HEK293 (cell line): ENCODE results near the gene EIF2B5.

Experiments
- ELK4 ChIP-seq: IDR thresholded peaks from 2 replicates; pipeline ENCODE4 v1.6.1; 2011; ENCODE audit warnings: mild to moderate bottlenecking, low read depth, low read length, borderline replicate concordance
- GLI4 ChIP-seq: fragments of 450-650 bp; formaldehyde crosslinking; IDR thresholded peaks from 2 replicates; pipeline ENCODE4 v1.5.1; 2016; ENCODE audit warnings: missing biosample characterization, missing genetic modification characterization
- OSR2 ChIP-seq: fragments of 450-650 bp; formaldehyde crosslinking; IDR thresholded peaks from 2 replicates; pipeline ENCODE4 v1.5.1; 2016; ENCODE audit warnings: missing biosample characterization, missing genetic modification characterization
- PRDM2 ChIP-seq: fragments of 450-650 bp; formaldehyde crosslinking; IDR thresholded peaks from 2 replicates; pipeline ENCODE4 v1.5.1; 2016; ENCODE audit warnings: missing biosample characterization, missing genetic modification characterization, borderline replicate concordance
- SALL2 ChIP-seq: fragments of 450-650 bp; formaldehyde crosslinking; IDR thresholded peaks from 2 replicates; pipeline ENCODE4 v1.5.0; 2017; ENCODE audit warnings: missing biosample characterization, mild to moderate bottlenecking, missing genetic modification characterization, borderline replicate concordance
- SP7 ChIP-seq: fragments of 450-650 bp; formaldehyde crosslinking; IDR thresholded peaks from 2 replicates; pipeline ENCODE4 v1.5.1; 2016; ENCODE audit warnings: missing biosample characterization, missing genetic modification characterization
- TRIM28 ChIP-seq: IDR thresholded peaks from 2 replicates; pipeline ENCODE4 v1.6.1; 2011; ENCODE audit warnings: low read length, control low read depth, borderline replicate concordance
- TSHZ1 ChIP-seq: fragments of 450-650 bp; formaldehyde crosslinking; IDR thresholded peaks from 2 replicates; pipeline ENCODE4 v1.5.1; 2016; ENCODE audit warnings: missing biosample characterization, missing genetic modification characterization, borderline replicate concordance
- ZBTB21 ChIP-seq: fragments of 450-650 bp; formaldehyde crosslinking; IDR thresholded peaks from 2 replicates; pipeline ENCODE4 v1.5.1; 2017; ENCODE audit warnings: missing biosample characterization, missing genetic modification characterization
- ZNF169 ChIP-seq: fragments of 450-650 bp; formaldehyde crosslinking; IDR thresholded peaks from 2 replicates; pipeline ENCODE4 v1.5.1; 2016; ENCODE audit warnings: missing biosample characterization, missing genetic modification characterization
- ZNF26 ChIP-seq: fragments of 450-650 bp; formaldehyde crosslinking; IDR thresholded peaks from 2 replicates; pipeline ENCODE4 v1.5.1; 2016; ENCODE audit warnings: missing biosample characterization, missing genetic modification characterization
- ZNF292 ChIP-seq: fragments of 450-650 bp; formaldehyde crosslinking; IDR thresholded peaks from 2 replicates; pipeline ENCODE4 v1.5.1; 2016; ENCODE audit warnings: low read depth, missing biosample characterization, missing genetic modification characterization, borderline replicate concordance
- ZNF391 ChIP-seq: fragments of 450-650 bp; formaldehyde crosslinking; IDR thresholded peaks from 2 replicates; pipeline ENCODE4 v1.5.1; 2016; ENCODE audit warnings: low read depth, missing biosample characterization, missing genetic modification characterization, borderline replicate concordance
- ZNF48 ChIP-seq: fragments of 450-650 bp; formaldehyde crosslinking; IDR thresholded peaks from 2 replicates; pipeline ENCODE4 v1.5.1; 2016; ENCODE audit warnings: missing biosample characterization, missing genetic modification characterization
- ZNF488 ChIP-seq: fragments of 450-650 bp; formaldehyde crosslinking; IDR thresholded peaks from 2 replicates; pipeline ENCODE4 v1.5.1; 2016; ENCODE audit warnings: missing biosample characterization, missing genetic modification characterization
- ZNF513 ChIP-seq: fragments of 450-650 bp; IDR thresholded peaks from 2 replicates; pipeline ENCODE4 v1.5.1; 2018; ENCODE audit warnings: missing biosample characterization, missing genetic modification characterization
- ZNF558 ChIP-seq: fragments of 450-650 bp; formaldehyde crosslinking; IDR thresholded peaks from 2 replicates; pipeline ENCODE4 v1.5.1; 2016; ENCODE audit warnings: missing biosample characterization, missing genetic modification characterization
- ZNF571 ChIP-seq: fragments of 450-650 bp; formaldehyde crosslinking; IDR thresholded peaks from 2 replicates; pipeline ENCODE4 v1.5.0; 2017; ENCODE audit warnings: missing biosample characterization, missing genetic modification characterization
- ZNF610 ChIP-seq: fragments of 450-650 bp; formaldehyde crosslinking; IDR thresholded peaks from 2 replicates; pipeline ENCODE4 v1.5.1; 2016; ENCODE audit warnings: missing biosample characterization, missing genetic modification characterization, borderline replicate concordance
- ZNF645 ChIP-seq: fragments of 450-650 bp; formaldehyde crosslinking; IDR thresholded peaks from 2 replicates; pipeline ENCODE4; 2016; ENCODE audit warnings: missing biosample characterization, missing genetic modification characterization
- ZNF670 ChIP-seq: fragments of 450-650 bp; formaldehyde crosslinking; IDR thresholded peaks from 2 replicates; pipeline ENCODE4 v1.5.1; 2016; ENCODE audit warnings: missing biosample characterization, missing genetic modification characterization, low read depth
- ZSCAN30 ChIP-seq: fragments of 450-650 bp; IDR thresholded peaks from 2 replicates; pipeline ENCODE4 v1.5.1; 2018; ENCODE audit warnings: missing biosample characterization, mild to moderate bottlenecking, missing genetic modification characterization, moderate library complexity

Gene EIF2B5

GRCh38 chr3:184176377-184177330 is 41.5 kb downstream of the EIF2B5 start (continued):
- TF ChIP-seq ZNF48 (tag by site-specific recombination) (no peak), SP7 (tag by site-specific recombination) (no peak), ZNF169 (no peak), ZNF391 (tag by site-specific recombination) (no peak), OSR2 (no peak), PRDM2 (no peak), ZSCAN30 (tag by site-specific recombination) (peak; percentile 55; the same call in 1 of the 2 replicates), ZNF571 (tag by site-specific recombination) (no peak), SALL2 (tag by site-specific recombination) (no peak), ZNF26 (tag by site-specific recombination) (no peak), ZNF292 (tag by site-specific recombination) (no peak), ZNF610 (tag by site-specific recombination) (no peak), ELK4 (no peak), TRIM28 (peak; percentile 44; the same call in 1 of the 2 replicates), ZBTB21 (tag by site-specific recombination) (no peak), ZNF488 (no peak), ZNF645 (tag by site-specific recombination) (no peak), ZNF558 (no peak), GLI4 (tag by site-specific recombination) (no peak), ZNF513 (tag by site-specific recombination) (no peak), ZNF670 (tag by site-specific recombination) (no peak), TSHZ1 (no peak)
